Fibroblast of lung (primary cell): ENCODE measurements around the gene C8G. TPM values are rescaled to one million over a fixed set of nuclear protein-coding genes. Genes with fewer than 3 reads are reported as not detected.

Experiments used
- DNase-seq, 2 donors: peaks; one replicate each; pipeline versions ENCODE4 v3.0.0 to v3.0.0-alpha.2; 2010; ENCODE audit warnings: low read depth in 2 of 2
- H2AFZ ChIP-seq: 2 replicates; pipeline ENCODE4 v1.5.1; 2012; ENCODE audit warnings: low read length, control low read depth, inconsistent platforms
- H3K27ac ChIP-seq: 2 replicates; pipeline ENCODE4 v1.5.1; 2011; ENCODE audit warnings: low read length, control low read depth; ENCODE audit not compliant: insufficient read depth
- H3K27me3 ChIP-seq: 2 replicates; pipeline ENCODE4 v1.5.1; 2011; ENCODE audit warnings: mild to moderate bottlenecking, low read length; ENCODE audit not compliant: control insufficient read depth, insufficient read depth
- H3K36me3 ChIP-seq: 2 replicates; pipeline ENCODE4 v1.5.1; 2011; ENCODE audit warnings: low read length; ENCODE audit not compliant: control insufficient read depth, insufficient read depth
- H3K4me1 ChIP-seq: 2 replicates; pipeline ENCODE4 v1.5.1; 2011; ENCODE audit warnings: low read length; ENCODE audit not compliant: control insufficient read depth, insufficient read depth; ENCODE audit errors: extremely low read depth
- H3K4me2 ChIP-seq: 2 replicates; pipeline ENCODE4 v1.5.1; 2011; ENCODE audit warnings: low read length, control low read depth; ENCODE audit not compliant: insufficient read depth; ENCODE audit errors: extremely low read depth
- H3K4me3 ChIP-seq, 4 experiments: fragments of 200-600 bp in 1 of 4; sonication (generic) in 1 of 4; replicated peaks in 1 of 4; 2 replicates each; pipeline ENCODE4 v1.5.1; 2011 to 2016; ENCODE audit warnings: low read length in 4 of 4, low read depth in 3 of 4, mild to moderate bottlenecking in 3 of 4, control low read depth in 2 of 4, inconsistent platforms in 1 of 4, mixed read lengths in 1 of 4; ENCODE audit not compliant: insufficient read depth in 1 of 4; ENCODE audit errors: control extremely low read depth in 1 of 4
- H3K79me2 ChIP-seq: 2 replicates; pipeline ENCODE4 v1.5.1; 2012; ENCODE audit warnings: mild to moderate bottlenecking, low read length, inconsistent platforms; ENCODE audit not compliant: control insufficient read depth, insufficient read depth
- H3K9ac ChIP-seq: 2 replicates; pipeline ENCODE4 v1.5.1; 2011; ENCODE audit warnings: mild to moderate bottlenecking, low read length, control low read depth; ENCODE audit not compliant: insufficient read depth
- H3K9me3 ChIP-seq: 2 replicates; pipeline ENCODE4 v1.5.1; 2012; ENCODE audit warnings: low read depth, low read length; ENCODE audit not compliant: control insufficient read depth, insufficient read depth
- H4K20me1 ChIP-seq: 2 replicates; pipeline ENCODE4 v1.5.1; 2011; ENCODE audit warnings: low read length; ENCODE audit not compliant: control insufficient read depth, insufficient read depth; ENCODE audit errors: extremely low read depth
- CTCF ChIP-seq, 2 donors: IDR thresholded peaks in 1 of 2; conservative IDR thresholded peaks in 1 of 2; 1 replicate in 1 of 2; 2 replicates in 1 of 2; pipeline ENCODE4 v1.5.1; 2011 to 2012; ENCODE audit warnings: low read length in 2 of 2, control low read depth in 1 of 2, inconsistent platforms in 1 of 2, low read depth in 1 of 2, mild to moderate bottlenecking in 1 of 2
- EZH2 ChIP-seq: IDR thresholded peaks from 2 replicates; pipeline ENCODE4 v1.5.1; 2012; ENCODE audit warnings: low read length, control low read depth, mild to moderate bottlenecking; ENCODE audit errors: missing control alignments
- polyA plus RNA-seq, 2 donors: library from polyadenylated mRNA; depleted of rRNA in 1 of 2; stranded (reverse) in 1 of 2; unstranded in 1 of 2; fragments of >200 nt; gene quantifications; 2 replicates each; pipeline ENCODE4 v1.2.1, GENCODE V29; 2011 to 2012; ENCODE audit warnings: missing spikeins in 1 of 2
- total RNA-seq: library from RNA; depleted of rRNA; stranded (reverse); fragments of >200 nt; gene quantifications from 2 replicates; pipeline ENCODE4 v1.2.1, GENCODE V29; 2014

C8G gene
- total and polyA plus RNA-seq, 2 donors (not counting 1 experiment from before 2014, with no cell fraction given): 0.40 to 1.2 TPM

- H3K4me1 ChIP-seq: no peaks in the 10 kb centered on the region
- H3K36me3 ChIP-seq: no peaks in the 10 kb centered on the region
- no peak for DNase-seq
- H3K79me2 ChIP-seq: no peaks in the 10 kb centered on the region
- TF ChIP-seq EZH2 (no peak), CTCF (conservative IDR thresholded peaks at IDR 0.05 in 1 of 2, IDR thresholded peaks at IDR 0.05 in 1 of 2; ENCODE audit: low read depth in 1 of 2, low read length in 2 of 2) (no peak)
- H3K4me2 ChIP-seq: no peak overlapping the region
- peaks cover 2% of the 10 kb centered on the region for H3K27me3 ChIP-seq
- no peaks in the 10 kb centered on the region for H3K9me3 ChIP-seq
- H3K27ac ChIP-seq: no peak overlapping the region
- no peak overlapping the region for H2AFZ ChIP-seq
- H3K4me3 ChIP-seq: no peak overlapping the region
- no peak overlapping the region for H3K9ac ChIP-seq
- no peaks in the 10 kb centered on the region for H4K20me1 ChIP-seq
These were observed 15.9 kb downstream of the C8G start for GRCh38 chr9:136960938-136961275.

- H3K27me3 ChIP-seq: peaks cover 4% of the 10 kb centered on the region
- no peak overlapping the region for H2AFZ ChIP-seq
- H3K9me3 ChIP-seq: no peaks in the 10 kb centered on the region
- H3K79me2 ChIP-seq: no peaks in the 10 kb centered on the region
- no peak overlapping the region for H3K4me3 ChIP-seq
- H3K4me2 ChIP-seq: no peak overlapping the region
- no peak for TF ChIP-seq EZH2
- TF ChIP-seq CTCF (conservative IDR thresholded peaks at IDR 0.05 in 1 of 2, IDR thresholded peaks at IDR 0.05 in 1 of 2; ENCODE audit: low read depth in 1 of 2, low read length in 2 of 2): no peak
- no peaks in the 10 kb centered on the region for H3K4me1 ChIP-seq
- H3K27ac ChIP-seq: no peak overlapping the region
- DNase-seq: no peak
- H3K36me3 ChIP-seq: no peaks in the 10 kb centered on the region
- H3K9ac ChIP-seq: no peak overlapping the region
- no peaks in the 10 kb centered on the region for H4K20me1 ChIP-seq
These were observed 16.4 kb downstream of the C8G start for GRCh38 chr9:136961279-136962065.

- H3K4me1 ChIP-seq: no peaks in the 10 kb centered on the region
- DNase-seq: no peak
- H3K9me3 ChIP-seq: no peaks in the 10 kb centered on the region
- H3K4me2 ChIP-seq: no peak overlapping the region
- H4K20me1 ChIP-seq: no peaks in the 10 kb centered on the region
- no peak overlapping the region for H2AFZ ChIP-seq
- no peaks in the 10 kb centered on the region for H3K79me2 ChIP-seq
- TF ChIP-seq EZH2: no peak
- H3K27me3 ChIP-seq: peaks cover 4% of the 10 kb centered on the region
- H3K36me3 ChIP-seq: no peaks in the 10 kb centered on the region
- no peak overlapping the region for H3K4me3 ChIP-seq
- H3K9ac ChIP-seq: no peak overlapping the region
- no peak overlapping the region for H3K27ac ChIP-seq
These were observed 17.1 kb downstream of the C8G start for GRCh38 chr9:136962163-136962562.
